GM19023 (cell line): Measurements from ENCODE around the gene SHC4.

ENCODE experiments used
- ATAC-seq: cut with Tn5 transposase; IDR thresholded peaks from one replicate; pipeline ENCODE4 v1.9.1; 2021; ENCODE audit warnings: mild to moderate bottlenecking, moderate library complexity; ENCODE audit not compliant: unreplicated experiment

SHC4 gene

DNA sequence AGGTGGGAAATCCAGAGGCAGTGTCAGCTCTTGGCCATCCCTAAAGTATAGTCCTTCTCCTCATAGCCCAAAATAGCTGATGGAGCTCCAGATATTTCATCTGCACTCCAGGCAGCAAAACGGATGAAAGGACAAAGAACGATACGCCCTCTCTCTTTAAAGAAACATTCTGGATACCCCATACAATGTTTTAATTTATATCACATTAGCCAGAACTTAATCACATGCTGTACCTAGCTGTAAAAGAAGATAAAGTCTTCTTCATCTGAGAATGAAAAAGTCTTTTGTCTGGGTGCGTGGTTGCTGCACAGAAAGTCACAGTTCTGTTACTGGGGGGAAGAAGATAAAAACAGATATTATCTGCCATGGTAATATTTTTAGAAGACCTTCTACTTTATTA lies 4.3 kb upstream of the SHC4 start:
- no peak for ATAC-seq

- no peak for ATAC-seq
Measured at GRCh38 chr15:48967336-48967735, 3.6 kb upstream of the SHC4 start.

GRCh38 chr15:48966595-48967301 lies 3.0 kb upstream of the SHC4 start:
- ATAC-seq, result peak; percentile 68

DNA sequence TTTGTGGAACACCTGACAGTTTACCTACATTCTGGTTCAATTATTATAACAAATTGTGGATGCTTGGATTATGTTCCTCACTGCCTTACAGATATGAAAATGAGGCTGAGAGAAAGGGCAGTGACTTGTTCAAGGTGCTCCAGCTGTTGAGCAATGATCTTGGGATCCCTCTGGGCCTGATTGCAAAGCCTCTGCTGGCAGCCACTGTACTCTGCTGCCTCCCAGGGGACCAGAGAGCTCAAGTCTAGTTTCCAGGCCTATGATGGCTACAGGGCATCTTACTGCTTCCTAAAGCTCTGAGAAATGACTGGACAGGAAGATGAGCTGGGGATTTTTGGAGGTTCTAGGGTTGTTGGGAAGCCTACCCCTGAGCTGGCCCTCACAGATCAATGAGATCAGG lies 2.3 kb upstream of the SHC4 start:
- ATAC-seq, result peak; percentile 46

DNA sequence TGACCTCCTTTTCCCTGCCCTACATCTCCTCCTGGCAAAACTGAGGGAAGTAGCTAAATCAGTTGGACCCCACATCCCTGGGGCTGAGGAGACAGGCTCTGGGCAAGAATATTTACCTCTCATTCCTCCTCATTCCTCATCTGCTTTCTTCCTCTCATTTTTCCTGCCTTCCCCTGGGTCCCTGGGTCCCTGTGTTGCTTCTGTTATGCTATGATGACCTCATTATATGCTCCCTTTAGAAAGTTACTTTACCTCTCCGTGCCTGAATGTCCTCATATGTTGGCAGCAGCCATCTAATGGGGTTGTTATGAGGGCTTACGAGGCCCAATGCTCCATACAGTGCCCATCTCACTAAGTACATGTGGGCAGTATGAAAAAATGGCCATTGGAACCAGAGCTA lies 1.2 kb upstream of the SHC4 start:
- ATAC-seq, result no peak

DNA sequence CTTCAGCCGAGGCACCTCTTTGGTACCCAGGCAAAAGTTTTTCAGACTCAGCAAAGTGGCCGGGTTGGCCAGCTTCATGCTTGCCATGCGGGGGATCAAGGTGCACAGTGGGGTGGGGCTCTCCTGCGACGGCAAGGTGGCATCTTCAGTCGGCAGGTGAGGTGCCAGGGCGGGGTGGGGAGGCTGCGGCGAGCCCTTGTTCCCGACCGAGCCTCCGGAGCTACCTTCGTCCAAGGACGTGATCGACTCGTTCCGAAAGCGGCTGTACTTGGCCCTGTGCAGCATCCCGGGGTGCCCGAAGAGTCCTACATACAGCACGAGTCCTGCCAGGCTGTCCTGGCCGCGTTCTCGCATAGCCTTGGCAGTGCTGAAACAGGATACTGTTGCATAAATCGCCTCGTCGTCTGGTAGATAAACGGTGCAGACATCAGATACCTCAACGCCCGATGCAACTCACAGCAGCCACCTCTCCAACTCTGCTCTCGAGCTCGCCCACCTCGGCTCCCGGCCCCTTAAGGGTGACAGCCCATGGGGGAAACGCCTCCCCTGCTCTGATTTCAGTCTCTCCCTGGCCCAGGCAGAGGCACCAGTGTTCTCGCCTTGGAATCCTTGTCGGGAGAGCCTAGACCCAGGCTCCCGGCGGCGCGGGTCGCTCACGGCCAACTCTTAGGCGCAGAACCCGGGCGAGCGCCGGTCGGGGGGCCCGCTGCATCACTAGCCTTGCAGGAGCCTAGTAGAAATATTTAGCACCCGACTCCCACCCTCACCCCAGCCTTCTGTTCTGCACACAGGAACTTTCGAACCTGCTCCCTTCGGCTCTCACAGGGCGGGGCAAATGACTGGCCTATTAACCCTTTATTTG lies 826 bp downstream of the SHC4 start:
- peak; percentile 23 for ATAC-seq

- ATAC-seq, result no peak
Measured at GRCh38 chr15:48955967-48956366, 7.8 kb downstream of the SHC4 start.

- ATAC-seq, result no peak
Measured at GRCh38 chr15:48955370-48955769, 8.3 kb downstream of the SHC4 start.

DNA sequence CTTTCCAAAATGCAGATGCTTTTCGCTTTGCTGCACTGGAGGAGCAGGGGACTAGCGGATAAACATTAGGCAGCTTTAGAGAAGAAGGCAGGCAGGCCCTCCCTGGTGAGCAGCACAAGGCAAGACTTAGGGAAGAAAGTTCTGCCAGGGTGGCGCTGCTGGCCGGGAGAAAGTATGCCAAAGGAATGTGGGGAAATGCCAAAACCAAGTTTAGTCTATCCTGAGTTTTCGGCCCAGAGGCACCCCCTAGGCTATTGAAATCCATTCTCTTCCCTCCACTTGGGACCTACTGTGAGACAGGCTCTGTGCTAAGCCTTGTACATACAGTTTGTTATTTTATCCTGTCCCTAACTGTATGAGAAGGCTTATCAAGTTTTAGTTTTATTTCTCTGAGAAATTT lies 9.2 kb downstream of the SHC4 start:
- ATAC-seq, result no peak

DNA sequence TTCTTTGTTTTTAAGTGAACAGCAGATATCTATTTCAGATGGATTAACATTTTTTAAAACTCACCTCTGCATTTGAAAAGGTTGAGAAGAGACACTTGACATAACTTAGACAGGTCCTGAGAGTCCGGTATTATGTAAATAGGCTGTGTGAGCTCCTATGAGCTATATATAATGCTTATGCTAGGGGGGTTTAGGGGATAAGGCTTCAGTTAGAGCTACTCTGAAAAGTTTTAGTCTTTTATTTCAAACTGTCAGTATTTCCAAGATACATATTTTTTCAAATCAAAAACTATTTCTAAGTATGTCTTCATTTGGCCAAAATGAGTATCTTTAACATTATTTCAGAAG lies 16.9 kb downstream of the SHC4 start:
- no peak for ATAC-seq

DNA sequence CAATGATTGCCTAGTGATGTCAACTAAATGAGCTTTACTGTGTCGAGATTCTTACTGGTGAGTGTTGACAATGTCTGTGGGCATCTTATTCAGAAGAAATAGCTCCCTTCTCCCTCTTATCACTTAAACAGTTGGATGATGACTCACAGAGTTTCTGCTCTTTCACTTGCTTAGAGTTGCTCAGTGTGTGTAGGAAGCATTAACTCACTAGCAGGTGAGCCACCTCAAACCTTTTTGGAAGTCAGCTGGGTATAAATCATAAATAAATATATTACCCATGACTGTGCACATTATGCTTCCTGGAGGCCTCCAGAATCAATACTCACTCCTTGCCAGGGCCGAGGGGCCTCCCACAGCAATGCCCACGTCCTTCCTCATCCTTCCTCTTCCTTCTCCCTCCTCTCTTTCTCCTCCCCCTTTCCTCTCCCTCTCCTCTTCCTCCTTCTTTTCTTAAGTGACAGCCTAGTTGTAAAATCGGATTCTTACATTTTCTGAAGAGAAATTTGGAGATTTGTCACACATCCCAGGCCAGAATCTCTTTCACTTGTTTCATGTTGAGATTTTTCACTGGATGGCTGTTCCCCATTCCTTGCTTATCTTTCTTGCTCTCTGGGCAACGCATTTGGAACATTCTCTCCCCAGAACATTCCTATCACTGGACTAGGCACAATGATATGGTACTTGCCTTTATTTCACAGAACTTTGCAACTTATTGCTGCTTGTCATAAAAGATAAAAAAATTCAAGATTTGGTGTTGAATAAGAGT lies 17.5 kb downstream of the SHC4 start:
- no peak for ATAC-seq

DNA sequence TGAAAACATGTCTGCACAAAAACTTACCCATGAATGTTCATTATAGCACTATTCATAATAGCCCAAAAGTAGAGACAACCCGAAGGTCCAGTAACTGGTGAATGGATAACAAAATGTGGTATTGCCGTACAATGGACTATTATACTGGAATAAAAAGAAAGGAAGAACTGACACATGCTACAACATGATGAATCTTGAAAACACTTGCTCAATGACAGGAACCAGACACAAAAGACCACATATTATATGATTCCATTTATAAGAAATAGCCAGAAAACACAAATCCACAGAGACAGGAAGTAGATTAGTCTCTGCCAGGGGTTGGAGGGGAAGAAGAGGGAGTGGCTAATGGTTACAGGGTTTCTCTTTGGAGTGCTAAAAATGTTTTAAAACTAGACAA lies 18.3 kb downstream of the SHC4 start:
- ATAC-seq, result no peak

- ATAC-seq, result no peak
Measured at GRCh38 chr15:48941904-48942303, 21.8 kb downstream of the SHC4 start.

- peak; percentile 97 for ATAC-seq
Measured at GRCh38 chr15:48940508-48940907, 23.2 kb downstream of the SHC4 start.

DNA sequence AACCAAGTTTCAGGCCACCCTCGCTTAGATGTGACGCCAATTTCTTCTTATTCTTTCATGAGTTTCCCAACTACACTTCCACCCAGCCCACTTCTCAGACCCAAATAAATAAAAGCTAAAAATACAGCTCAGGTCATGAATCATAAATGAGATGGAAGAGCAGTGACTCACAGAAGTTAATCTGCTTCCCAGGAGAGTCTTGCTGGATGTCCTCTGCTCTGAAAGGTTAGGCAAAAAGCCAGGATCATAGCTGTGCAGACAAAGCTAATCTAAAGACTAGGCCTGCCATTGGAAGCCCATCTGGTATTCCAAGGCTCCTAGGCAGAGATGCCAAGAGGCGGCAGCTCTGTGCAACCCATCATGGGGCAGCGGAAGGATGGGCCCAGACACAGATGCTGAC lies 24.1 kb downstream of the SHC4 start:
- no peak for ATAC-seq

DNA sequence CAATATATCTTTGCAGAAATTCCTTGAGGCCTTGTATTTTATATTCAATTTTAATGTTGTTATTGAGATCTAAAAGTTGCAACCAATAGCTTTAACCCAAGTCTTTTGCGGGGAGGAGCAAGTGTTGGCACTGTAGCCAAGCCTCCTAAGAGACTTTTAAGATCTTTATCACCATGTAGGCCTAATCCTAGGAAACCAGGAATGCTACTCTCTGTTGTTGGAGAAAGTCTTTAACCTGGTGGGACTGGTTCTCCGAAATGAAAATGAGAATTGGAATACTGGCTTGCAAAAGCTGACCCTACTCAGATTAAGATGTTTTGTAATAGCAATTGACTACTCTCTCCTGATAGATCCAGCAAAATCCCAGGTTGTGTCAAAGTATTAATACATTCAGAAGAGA lies 25.8 kb downstream of the SHC4 start:
- no peak for ATAC-seq

GRCh38 chr15:48936666-48937065 lies 27.1 kb downstream of the SHC4 start:
- ATAC-seq, result no peak

- ATAC-seq, result no peak
Measured at GRCh38 chr15:48935236-48935635, 28.5 kb downstream of the SHC4 start.

- no peak for ATAC-seq
Measured at GRCh38 chr15:48930735-48931134, 33.0 kb downstream of the SHC4 start.

GRCh38 chr15:48929661-48930060 lies 34.1 kb downstream of the SHC4 start:
- ATAC-seq, result no peak

DNA sequence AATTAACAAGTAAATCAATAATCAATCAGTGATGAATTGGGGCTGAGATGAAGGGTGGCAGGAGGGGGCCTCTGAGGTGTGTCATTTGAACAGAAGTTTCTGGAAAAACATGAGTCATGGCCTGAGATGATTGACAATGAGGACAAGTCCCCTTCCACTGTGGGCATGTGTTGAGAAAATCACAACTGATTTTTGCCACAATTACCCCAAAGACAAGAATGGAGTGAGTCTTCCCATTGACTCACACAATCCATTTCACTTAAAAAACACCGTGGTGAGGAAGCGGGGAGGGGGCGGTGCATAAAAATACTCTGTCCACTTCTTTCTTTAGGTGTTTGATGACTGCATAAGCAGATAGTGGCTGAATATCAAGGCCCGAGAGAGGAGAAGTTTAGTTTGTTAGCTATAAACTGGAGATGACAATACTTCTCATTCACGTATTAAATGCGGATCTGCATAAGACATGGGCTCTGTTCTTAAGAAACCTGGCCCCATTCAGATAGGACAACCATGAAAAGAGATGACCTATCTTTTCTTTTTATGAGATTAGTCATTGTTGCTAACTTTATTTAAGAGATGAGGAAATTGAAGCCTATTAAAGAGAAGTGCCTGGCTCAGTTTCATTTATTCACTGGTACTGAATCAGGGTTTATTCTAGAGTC lies 34.7 kb downstream of the SHC4 start:
- no peak for ATAC-seq
